Neural cell (in vitro differentiated cells): Measurements from ENCODE around the gene ZP2.

Experiments used
- CTCF ChIP-seq: fragments of 450-650 bp; IDR thresholded peaks from 2 replicates; pipeline ENCODE4 v1.5.1; 2014; ENCODE audit warnings: antibody characterized with exemption, mild to moderate bottlenecking, moderate library complexity; ENCODE audit not compliant: poor library complexity, severe bottlenecking
- EP300 ChIP-seq: fragments of 450-650 bp; conservative IDR thresholded peaks from 2 replicates; pipeline ENCODE4 v1.6.1; 2014; ENCODE audit warnings: antibody characterized with exemption, mild to moderate bottlenecking, moderate library complexity; ENCODE audit not compliant: poor library complexity, severe bottlenecking
- EZH2 ChIP-seq: fragments of 200-600, 300-800 bp; shearing (Covaris generic), sonication (generic); IDR thresholded peaks from 2 replicates; pipeline ENCODE4 v1.6.1; 2014; ENCODE audit warnings: antibody characterized with exemption, low read length, borderline replicate concordance, mild to moderate bottlenecking; ENCODE audit not compliant: insufficient read depth, poor library complexity, severe bottlenecking
- POLR2AphosphoS5 ChIP-seq: IDR thresholded peaks from 2 replicates; pipeline ENCODE4 v1.6.1; 2012
- RAD21 ChIP-seq: fragments of 450-650 bp; conservative IDR thresholded peaks from 2 replicates; pipeline ENCODE4 v1.6.1; 2014; ENCODE audit warnings: antibody characterized with exemption, mild to moderate bottlenecking, moderate library complexity
- SMC3 ChIP-seq: fragments of 450-650 bp; conservative IDR thresholded peaks from 2 replicates; pipeline ENCODE4 v1.6.1; 2014; ENCODE audit warnings: antibody characterized with exemption, mild to moderate bottlenecking, moderate library complexity; ENCODE audit not compliant: poor library complexity
- TAF1 ChIP-seq: IDR thresholded peaks from 2 replicates; pipeline ENCODE4 v1.6.1; 2012; ENCODE audit warnings: low read depth

- no peak for TF ChIP-seq EZH2
- TF ChIP-seq TAF1 = no peak
- TF ChIP-seq CTCF = no peak
- no peak for TF ChIP-seq EP300
- TF ChIP-seq POLR2AphosphoS5 = no peak
- no peak for TF ChIP-seq RAD21
- TF ChIP-seq SMC3 = no peak
Measured at GRCh38 chr16:21189311-21189710, 22.1 kb downstream of the ZP2 start.
